GOT3 (cell line): ENCODE results near the gene IKZF3.
"Not testable (repeated sequence)": the region's sequence is repeated elsewhere in the genome, so short reads cannot be mapped to it uniquely, and the experiment has no call there.

Source experiments
- DNase-seq: peaks from one replicate; lab custom pipeline; 2025; ENCODE audit warnings: mixed read lengths; lab: John Stamatoyannopoulos, UW

Gene IKZF3

DNA sequence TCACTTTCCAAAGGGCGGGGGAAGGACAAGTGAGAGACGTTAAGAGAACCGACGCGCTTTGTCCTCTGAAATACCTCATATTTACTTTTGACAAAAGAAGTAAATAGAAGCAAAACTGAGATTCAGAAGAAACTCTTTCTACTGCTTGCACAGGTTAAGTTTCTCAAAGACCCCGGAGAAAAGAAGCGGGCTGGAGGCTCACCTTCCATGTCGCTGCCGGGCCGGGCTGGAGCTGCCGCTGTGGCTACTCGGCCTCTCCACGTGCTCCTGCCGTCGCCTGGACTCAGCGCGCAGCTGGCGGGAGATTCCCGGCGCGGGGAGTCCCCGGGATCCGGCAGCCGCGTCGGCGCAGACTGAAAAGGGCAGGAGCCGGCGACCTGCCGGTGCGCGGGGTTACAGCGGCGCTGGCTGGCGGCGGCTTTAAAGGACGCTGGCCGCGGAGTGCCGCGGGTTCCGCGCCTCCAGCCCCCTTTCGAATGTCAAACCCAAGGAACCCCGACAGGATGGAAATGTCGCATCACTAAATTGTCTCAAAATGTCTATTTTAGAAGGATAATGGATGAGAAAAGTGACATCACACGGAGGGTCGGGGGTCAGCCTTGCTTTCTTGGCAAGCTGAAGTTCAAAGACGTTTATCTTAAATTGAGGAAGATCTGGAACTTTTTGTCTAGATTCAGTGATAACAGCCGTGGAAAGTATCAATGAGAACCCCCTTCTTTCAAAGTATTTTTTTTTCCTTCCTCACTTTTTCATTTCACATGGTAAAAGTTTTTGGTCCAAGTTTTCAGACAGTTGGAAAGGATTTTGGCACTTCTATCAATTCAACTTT lies at the start of gene IKZF3:
TSS of gene IKZF3 (minus strand) at position 395 of the 829 bp plus-strand sequence. CDS start at position 209, 186 bp downstream.
- no peak for DNase-seq

DNA sequence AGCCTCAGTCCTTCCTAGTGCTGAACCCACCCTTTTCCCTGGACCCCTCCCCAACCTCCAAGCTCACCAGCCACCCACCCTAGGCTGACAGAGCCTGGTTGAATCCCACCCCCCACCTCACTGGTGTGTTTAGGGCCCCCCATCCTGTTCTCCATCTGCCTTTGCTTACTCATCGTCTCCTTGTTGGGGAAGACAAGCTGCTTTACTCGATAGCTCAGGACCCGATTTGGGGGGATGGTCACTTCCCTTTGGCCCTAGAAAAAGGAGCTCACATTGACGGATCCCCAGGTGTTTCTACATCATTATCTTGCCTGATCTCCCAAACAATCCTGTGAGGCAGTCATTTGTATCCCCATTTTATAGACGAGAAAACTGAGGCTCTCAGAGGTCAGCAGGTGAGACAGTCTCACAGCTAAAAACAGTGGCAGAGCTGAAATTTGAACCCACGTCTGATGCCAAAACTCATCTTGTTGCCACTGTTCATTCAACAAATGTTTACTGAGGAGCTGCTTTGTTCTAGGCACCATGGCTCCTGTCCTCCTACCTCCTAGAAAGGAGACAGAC lies 44.8 kb upstream of the IKZF3 start:
- DNase-seq, result no peak

DNA sequence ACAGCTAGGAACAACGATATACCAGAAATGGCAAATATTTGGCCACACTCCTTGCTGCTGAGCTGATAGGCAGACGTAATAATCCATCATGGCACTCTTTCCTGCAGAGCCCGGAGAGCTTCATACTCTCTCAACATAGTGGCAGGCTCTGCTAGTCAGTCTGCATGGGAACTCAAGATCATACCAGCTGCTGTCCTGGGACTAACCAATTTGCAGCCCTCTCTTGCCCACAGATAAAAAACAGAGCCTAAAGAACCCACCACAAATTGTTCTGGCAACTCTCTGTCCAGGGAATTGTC lies 40.8 kb upstream of the IKZF3 start:
- DNase-seq, result no peak

DNA sequence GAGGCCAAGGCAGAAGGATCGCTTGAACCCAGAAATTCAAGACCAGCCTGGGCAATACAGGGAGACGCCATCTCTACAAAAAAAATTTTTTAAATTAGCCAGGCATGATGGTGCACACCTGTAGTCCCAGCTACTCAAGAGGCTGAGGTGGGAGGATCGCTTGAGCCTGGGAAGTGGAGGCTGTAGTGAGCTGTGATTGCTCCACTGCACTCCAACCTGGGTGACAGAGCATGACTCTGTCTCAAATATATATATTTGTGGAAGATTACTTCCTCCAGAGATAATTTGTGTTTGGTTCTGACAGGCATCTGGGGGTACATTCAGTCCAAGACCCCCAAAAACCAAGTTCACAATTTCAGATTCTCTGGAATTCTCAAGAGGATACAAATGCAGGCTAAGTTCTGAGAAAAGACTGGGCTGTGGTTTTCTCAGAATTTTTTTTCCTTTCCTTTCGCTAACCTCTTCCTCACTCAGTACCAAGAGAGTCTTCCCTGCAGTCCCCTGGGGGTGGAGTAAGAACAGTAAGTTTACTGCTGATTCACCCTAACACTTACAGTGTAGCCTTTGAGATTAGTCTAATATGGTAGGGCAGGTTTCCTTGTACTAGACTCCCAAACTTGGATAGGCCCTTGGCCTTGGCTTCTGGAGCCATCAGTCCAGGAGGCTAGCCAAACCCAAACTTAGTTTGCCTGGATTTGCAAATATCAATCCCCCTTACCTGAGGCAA lies 39.2 kb upstream of the IKZF3 start:
- no peak for DNase-seq

DNA sequence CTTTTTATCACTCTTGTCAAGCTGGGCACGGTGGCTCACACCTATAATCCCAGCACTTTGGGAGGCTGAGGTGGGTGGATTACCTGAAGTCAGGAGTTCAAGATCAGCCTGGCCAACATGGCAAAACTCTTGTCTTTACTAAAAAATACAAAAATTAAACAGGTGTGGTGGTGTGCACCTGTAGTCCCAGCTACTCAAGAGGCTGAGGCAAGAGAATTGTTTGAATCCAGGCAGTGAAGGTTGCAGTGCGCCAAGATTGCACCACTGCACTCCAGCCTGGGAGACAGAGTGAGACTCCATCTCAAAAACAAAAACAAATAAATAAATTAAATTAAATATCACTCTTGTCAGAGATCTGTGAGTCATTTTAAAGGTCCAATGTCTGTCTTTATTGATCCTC lies 37.9 kb upstream of the IKZF3 start:
- not testable (repeated sequence) for DNase-seq

DNA sequence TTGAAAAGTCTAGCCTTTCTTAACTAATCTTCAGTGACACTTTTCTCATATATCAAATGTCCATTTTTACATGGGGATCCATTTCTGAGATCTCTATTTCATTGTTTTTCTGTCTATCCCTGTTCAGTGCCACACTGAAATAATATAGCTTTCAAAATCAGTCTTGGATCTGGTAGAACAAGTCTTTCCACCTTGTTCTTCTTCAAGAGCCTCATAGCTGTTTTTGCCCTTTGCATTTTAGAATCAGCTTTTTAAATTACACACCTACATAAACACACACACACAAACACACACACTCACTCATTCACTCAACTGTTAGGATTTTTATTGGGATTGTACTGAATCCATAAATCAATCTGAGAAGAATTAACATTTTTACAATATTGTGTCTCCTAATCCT lies 35.1 kb upstream of the IKZF3 start:
- DNase-seq, result no peak

DNA sequence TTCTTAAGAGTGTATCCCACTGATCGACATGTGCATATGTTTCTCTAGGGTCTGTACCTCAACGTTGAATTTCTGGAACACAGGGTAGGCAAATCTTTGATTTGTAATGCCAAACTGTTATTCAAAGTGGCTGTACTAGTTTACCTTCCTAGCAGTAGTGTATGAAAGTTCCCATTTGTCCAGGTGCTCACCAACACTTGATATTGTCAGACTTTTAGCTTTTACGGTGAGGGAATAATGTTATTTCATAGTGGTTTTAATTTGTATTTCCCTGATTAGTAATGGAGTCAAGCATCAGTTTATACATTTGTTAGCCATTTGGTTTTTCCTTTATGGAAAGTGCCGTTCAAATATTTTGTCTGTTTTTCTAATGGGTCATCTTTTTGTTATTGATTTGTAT lies 34.0 kb upstream of the IKZF3 start:
- DNase-seq, result no peak

DNA sequence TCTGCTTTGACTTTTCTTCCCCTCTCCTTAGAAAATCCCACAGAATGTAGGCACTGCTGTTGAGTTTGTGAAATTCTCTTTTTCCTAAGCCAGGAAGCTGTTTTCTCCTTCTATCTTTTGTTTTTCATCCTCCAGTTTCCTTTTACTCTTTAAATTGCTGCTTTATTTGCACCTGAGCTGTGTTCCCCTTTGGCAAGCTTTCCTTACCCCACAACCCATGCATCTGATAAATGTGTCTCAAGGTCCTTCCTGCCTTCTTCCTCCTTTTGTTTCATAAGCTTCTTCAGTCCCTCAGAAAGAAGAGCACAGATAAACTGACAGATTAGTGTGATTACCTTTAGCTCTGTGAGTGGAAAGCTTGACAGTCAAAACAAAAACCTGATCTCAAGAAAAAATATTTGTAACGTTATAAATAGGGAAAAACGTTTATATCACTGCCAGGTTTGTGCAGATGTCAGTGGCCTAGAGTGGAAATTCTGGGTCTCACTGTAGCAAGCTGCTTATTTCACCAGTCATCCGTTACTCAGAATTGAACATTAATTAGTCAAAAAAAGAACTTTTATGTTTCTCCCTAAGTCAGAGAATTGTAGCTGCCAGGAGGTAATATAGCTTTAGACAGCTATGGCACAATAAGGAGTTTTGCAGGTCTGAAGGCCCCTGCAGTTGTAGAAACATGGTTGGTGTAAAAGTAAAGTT lies 30.7 kb upstream of the IKZF3 start:
- DNase-seq, result no peak

DNA sequence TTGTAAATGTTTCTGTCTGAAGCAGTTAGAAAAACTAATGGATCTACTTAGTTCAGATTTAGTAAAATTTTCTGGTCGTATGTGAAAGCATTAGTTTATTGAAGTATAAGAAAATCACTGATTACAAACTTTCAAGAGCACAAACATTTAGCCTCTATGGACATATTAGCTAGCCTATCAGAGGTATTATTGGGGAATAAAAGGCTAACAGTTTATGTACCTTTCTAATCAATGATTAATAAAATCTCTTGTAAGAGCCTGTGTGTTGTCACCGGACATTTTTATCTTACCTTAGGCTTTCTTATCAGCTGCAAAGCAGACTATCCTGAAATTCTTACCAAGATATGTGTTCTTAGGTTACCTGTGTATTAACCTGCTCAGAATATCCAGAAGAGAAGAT lies 25.1 kb upstream of the IKZF3 start:
- no peak for DNase-seq

DNA sequence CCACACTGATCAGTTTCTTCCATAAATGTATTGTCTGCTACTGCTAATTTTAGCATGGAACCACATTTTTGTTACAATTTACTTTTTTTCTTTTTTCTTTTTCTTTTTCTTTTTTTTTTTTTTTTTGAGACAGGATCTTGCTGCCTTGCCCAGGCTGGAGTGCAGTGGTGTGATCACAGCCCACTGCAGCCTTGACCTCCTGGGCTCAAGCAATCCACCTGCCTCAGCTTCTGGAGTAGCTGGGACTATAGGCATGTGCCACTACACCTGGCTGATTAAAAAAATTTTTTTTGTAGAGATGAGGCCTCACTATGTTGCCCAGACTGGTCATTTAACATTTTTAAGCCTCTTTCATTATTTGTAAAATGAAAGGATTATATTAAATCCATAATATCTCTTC lies 23.0 kb upstream of the IKZF3 start:
- DNase-seq, result no peak

DNA sequence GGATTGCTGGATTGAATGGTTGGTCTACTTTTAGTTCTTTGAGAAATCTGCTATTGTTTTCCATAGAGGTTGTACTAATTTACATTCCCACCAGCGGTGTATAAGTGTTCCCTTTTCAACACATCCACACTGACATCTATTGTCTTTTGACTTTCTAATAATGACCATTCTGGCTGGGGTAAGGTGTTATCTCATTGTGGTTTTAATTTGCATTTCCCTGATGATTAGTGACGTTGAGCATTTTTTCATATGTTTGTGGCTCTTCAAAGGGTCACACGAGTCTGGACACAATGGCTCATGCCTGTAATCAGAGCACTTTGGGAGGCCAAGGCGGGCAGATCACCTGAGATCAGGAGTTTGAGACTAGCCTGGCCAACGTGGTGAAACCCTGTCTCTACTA lies 22.0 kb upstream of the IKZF3 start:
- not testable (repeated sequence) for DNase-seq

DNA sequence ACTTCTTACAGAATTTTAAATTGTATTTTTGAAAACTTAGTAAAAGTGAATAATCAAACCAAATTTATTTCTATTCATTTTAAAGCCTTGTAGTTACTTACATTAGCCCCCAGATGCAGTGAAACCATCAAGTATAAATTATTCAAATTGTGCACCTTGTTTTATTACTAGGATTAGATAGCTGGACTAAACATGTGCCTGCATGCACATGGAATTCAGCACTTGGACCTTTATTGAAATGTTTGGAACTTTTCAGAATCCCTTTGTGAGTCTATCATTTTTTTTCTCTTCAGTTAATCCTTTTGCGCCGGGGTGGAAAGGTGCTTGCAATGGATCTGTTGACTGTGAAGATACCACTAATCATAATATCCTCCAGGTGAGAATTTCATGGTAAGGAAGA lies 8.6 kb upstream of the IKZF3 start:
- no peak for DNase-seq

DNA sequence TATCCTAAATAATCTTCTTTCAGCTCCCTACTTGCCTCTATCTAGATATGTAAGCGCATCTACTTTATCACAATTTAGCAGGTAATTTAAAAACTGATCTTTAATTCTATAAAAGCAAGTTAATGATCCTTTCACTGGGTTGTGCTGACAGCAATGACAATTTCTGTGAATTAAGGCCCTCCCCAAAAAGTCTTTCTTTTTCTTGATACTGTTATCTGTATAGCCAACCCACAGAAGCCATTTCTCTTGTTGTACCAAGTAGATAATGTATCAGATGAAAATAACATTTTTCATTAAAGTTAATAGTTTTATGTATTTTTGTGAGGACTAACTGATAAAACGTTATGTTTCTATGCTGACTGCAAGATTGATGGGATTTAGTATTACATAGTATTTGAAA lies 7.7 kb upstream of the IKZF3 start:
- DNase-seq, result no peak

DNA sequence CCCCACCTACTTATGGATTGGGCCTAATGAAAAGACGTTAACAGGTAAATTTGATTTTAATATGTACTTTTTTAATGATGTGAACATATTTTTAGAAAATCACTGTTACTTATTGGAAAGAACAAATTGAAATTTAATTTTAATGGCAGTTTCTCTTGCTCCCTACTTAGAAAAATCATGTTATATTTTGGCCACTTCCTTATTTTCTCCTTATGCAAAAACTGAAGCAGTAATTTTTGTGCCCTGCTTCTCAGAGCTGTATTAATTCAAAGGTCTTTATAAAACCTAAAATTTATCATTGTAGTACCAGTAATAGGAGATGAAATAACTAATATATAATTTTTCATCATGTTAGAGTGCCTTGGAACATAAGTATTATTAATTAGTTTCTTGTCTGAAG lies 6.7 kb upstream of the IKZF3 start:
- DNase-seq, result no peak

DNA sequence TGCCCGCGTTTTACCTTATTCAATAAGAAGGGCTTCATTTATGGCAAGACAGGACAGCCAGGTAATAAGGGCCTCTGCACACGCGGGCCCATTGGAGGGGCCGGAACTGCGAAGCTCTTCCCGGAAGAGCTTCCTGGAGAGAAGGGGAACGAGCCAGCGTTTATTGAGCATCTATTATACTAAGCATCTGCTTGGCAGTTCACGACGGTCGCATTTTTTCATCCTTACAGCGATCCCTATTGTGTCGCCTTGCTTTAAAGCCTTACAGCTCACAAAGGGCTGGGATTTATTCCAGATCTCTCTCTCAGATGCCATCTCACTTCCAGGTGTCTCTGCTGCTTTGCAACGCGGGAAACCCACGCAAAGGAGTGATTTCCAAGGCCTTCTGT lies 4.4 kb upstream of the IKZF3 start:
- no peak for DNase-seq

DNA sequence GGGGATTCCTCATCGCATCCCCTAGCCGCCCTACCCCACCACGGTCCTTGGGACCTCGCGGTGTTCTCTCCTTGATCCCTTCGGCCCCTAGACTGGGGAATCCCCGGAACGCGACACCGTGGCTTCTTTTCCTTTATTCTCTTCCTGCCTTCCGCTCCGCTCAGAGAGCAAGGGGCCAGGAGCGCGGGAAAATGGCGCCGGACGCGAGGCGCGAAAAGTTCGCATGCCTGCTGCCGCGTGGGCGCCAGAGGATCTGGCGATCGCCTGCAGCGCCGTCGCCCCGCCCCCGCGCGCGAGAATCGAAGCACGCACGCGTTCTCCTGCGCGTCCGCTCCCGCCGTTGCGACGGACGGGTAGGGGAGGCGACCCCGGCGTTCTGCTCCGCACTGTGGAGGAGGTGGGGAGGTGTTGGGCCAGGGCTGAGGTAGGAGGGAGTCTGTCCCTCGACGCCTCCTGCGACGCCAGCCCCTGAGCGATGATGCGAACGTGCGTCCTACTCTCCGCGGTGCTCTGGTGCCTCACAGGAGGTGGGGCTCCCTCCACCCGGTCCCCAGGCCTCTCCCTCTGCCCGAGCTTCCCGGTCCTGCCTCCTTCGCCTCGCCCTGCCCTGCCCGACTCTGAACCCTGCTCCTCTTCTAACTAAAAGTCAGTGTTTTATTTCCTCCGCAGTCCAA lies 3.9 kb upstream of the IKZF3 start, which contains the start of gene ZPBP2:
TSS of gene ZPBP2 (plus strand) at position 323 of the 674 bp plus-strand sequence. CDS start at position 476, 153 bp downstream.
- no peak for DNase-seq

DNA sequence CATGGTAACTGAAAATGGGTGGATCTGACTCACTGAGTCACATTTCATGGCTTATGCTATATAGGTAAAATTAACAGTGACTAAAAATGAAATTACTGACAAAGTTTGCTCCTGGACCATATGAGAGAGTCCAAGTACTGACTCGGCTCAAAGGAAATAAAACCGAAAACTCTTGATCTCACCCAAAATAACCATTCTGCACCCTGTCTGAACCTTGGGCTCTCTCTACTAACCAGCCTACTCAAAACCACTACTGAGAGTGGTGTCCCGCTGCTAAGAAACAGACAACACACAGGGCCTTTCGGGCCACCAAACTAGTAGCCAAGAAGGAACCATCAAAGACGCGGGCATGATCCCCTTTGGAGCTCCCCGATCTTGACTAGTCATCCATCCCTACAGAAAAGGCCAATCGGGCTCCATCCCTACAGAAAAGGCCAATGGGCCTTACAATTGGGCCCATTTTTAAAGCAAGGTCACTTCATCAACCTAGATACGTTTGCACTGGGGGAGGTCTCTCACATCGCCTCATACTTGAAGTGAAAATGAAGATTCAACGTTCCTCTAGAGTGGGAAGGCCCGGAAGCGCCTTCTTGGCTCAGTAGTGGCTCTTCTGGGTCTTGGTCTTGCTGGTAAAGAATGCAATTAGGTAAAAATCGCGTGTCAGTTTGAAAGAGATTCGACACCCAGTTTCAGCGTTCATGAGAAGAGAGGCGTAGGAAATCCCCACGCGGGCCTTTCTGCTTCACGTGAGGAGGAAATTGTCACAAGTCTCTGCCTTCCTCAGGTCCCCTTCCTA lies 3.2 kb upstream of the IKZF3 start:
- DNase-seq, result no peak

DNA sequence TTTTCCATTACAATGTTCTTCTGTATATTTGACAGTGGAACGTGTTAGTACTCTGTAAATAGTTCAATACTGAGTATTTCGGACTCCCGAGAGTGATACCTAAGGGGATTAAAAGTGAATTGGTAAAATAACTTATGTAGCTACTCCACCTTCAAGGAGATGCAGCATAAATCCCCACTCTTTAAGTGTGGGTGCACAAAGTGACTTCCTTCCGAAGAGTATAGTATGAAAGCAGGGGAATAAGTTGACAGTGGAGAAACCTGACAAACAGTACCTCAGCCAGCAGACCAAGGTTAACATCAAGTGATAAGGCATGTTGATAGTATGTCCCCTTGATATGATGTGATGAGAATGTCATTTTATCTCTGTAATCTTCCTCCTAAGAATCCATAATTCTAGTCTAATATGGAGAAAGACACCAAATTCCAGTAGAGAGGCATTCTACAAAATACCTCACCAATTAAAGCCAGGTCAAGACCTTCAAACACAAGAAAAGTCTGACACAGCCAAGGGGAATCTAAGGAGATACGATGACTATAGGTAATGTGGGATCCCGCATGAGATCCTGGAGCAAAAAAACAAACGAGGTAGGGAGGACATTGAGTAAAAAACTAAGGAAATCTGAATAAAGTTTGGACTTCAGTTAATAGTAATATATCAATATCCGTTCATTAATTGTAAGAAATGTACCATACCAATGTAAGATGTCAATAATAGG lies 2.1 kb upstream of the IKZF3 start:
- DNase-seq, result no peak

DNA sequence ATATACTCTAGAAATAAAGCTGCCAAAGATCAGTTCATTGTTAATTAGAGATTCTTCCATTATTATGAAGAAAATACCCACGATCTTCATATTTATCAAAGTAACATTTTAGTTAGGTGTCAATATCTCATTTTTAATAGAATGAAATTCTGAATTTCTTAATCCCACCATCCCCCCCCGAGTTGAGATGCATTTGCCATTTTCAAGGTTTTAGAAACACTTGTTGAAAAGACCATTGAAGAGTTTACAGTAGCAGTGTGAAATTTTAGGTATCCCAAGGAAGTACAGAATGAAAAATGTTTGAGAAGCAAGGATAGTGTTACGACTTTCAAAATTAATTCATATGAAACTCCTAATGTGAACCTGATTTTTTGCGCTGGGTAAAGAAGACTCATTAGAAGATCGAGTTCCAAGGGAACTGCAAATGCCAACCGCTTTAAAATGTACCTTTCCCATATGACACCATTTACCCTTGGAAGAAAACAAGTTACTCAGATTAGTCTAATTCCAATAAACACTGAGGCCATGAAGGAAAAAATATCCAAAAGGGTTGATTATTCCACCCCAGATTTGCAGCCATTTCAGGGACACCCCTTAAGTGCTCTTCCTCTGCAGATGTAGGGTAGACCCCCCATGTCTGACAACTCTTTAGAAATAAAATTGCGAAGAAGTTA lies 731 bp downstream of the IKZF3 start:
- DNase-seq, result no peak

DNA sequence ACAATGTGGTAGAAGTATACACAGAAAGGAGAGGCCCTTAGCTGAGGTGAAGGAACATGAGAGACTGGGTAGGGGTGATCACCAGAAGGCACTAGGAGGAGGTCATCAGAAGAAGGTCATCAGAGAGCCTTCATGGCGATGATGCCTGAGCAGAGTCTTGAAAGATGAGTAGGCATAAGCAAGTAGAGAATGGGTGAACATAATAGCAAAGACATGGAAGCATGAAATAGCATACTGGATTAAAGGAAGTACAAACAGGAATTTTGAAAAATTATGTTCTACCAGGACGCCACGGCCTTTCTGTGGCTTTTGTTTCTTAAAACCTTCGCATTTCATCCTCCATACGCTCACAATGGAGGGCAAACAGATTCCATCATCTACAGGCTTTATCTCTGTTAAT lies 2.9 kb downstream of the IKZF3 start:
- no peak for DNase-seq
